Activated CD4-positive, alpha-beta T cell treated with anti-CD3 and anti-CD28 coated beads, Interleukin-2, amount 50 U/mL, for 48 hours (primary cell): ENCODE results near the gene POLE.

Source experiments
- DNase-seq, 2 experiments: peaks; one replicate each; pipeline ENCODE4 v3.0.0-alpha.2; 2020

Gene POLE

GRCh38 chr12:132625731-132626430 lies 61.3 kb downstream of the POLE start:
- DNase-seq, result no peak

DNA sequence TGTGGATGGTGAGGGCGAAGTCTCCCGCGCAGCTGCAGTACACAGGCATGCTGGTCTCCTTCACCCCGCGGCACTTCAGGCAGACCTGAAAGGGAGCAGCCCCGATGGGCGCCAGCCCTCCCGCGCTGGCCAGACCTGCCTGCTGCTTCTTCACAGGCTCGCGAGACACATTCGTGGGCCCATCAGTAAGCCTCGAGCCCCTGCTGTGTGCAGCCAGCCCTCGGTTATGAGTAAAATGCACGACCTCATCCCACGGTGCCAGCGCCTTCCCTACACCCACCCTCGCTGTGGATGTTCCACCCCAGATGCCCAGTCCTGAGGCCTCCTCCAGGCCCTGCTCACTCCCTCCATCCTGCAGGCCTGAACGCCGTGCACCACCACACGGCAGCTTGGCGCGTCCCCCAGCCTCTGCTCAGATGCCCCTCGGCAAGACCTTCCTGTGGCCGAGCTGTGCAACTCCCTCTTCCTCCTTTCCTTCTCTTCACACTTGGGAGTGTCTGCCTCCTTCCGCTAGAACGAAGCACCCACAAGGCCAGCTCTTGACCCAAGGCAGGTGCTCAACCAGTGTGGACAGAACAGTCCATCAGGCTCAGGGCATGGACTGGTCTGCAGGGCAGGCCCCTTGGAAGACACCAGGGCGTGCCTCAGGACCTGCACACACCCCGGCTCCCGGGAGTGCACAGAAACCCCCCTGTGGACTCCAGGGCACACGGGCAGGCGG lies 62.1 kb downstream of the POLE start:
- no peak for DNase-seq

- no peak for DNase-seq
Observed at GRCh38 chr12:132624186-132624855, 62.8 kb downstream of the POLE start.

DNA sequence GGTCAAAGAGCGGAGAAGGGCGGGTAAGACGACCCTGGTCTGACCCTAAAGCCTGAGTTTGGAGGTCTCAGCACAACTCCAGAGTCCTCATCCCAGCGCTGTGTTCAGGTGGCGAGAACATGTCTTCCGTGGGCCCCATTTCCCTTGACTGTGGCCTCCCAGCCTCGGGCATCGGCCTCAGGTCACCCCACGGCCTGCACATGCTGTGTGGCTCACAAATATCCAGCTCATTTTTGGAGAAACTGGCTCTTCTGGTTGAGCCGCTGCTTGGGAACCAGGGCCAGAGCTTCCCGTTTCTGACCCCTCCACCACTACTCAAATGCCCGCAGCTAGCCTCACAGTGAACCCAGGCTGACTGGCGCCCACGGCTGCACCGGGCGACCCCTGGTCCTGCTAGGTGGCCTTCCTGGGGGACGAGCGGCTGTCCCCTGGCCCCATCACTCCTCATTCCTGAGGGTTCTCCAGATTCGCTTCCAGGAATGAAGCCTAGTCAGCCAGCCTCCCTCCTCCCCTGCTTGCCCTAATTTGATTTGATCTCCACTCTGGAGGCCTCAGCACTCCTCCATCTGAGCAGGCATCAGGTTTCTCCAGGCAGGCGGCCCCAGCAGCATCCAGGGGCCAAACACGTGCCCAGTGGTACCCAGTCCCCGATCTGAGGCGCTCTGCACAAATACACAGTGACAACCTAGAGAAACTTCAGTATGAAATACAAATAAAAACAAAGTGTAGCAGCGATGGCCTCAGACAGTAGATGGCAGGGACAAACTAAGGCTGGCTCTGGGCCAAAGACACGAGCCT lies 63.9 kb downstream of the POLE start:
- DNase-seq, result no peak

GRCh38 chr12:132622437-132623071 lies 64.6 kb downstream of the POLE start:
- no peak for DNase-seq

DNA sequence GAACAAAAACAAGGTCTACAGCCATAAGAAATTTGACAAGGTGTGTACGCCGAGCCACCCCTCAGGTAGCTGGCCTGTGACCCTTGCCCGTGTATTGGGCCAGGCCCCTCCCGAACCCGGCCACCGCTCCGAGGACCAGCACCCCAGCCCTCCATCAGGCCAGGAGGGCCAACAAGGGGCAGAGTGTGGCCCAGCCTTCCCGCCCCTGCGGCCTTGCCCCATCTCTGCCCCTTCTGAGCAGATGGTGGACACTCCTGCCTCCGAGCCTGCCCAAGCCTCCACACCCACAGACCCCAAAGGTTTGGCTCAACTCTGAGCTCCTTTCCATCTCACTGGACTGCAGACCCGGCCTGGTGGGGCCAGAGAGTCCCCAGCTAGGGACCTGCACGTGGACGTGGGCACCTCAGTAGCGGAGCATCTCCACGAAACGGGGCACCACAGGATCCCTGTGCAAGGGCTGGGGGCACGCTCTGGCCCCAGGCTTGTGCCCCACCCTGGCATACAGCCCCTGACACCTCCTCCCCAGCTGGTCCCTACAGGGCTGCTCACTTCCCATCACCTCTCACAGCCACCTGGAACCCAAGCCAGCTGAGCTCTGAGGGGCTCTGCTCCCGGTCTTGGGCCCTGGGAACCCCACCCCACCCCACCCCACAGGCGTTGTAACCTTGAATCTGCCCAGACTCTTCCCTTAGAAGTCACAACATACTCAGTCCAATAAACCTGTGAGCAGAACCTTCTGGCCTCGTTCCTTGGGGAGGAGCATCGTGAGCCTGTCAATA lies 65.3 kb downstream of the POLE start:
- no peak for DNase-seq

DNA sequence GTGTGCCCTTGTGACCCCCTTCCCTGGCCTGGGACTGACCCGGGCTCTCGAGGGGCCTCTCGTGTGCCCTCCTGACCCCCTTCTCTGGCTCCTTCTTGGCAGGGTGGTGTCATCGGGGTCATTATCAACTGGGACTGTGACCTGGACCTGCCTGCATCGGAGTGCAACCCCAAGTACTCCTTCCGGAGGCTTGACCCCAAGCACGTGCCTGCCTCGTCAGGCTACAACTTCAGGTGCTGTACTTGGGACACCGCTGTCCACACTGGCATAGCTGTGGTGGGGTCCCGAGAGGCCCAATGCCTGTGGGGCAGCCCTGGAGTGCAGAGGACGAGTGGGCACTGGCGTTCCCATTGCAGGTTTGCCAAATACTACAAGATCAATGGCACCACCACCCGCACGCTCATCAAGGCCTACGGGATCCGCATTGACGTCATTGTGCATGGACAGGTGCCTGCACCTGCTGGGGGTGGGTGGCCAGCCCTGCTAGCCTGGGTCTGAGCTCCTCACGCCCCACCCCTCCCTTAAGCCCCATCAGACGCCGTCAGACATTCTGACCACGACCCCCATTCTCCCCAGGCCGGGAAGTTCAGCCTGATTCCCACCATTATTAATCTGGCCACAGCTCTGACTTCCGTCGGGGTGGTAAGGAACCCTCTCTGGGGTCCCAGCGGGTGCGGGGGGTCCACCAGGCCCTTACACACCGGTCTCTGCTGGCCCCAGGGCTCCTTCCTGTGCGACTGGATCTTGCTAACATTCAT lies 66.1 kb downstream of the POLE start:
- no peak for DNase-seq

- no peak for DNase-seq
Observed at GRCh38 chr12:132620113-132620898, 66.8 kb downstream of the POLE start.

GRCh38 chr12:132619386-132620112 lies 67.6 kb downstream of the POLE start:
- no peak for DNase-seq

GRCh38 chr12:132619071-132619385 lies 68.1 kb downstream of the POLE start:
- DNase-seq, result no peak

- no peak for DNase-seq
Observed at GRCh38 chr12:132618683-132619043, 68.5 kb downstream of the POLE start, which contains the start of gene P2RX2. TSS of gene P2RX2 (plus strand) at chr12:132618776. CDS start at chr12:132618817, 41 bp downstream.

DNA sequence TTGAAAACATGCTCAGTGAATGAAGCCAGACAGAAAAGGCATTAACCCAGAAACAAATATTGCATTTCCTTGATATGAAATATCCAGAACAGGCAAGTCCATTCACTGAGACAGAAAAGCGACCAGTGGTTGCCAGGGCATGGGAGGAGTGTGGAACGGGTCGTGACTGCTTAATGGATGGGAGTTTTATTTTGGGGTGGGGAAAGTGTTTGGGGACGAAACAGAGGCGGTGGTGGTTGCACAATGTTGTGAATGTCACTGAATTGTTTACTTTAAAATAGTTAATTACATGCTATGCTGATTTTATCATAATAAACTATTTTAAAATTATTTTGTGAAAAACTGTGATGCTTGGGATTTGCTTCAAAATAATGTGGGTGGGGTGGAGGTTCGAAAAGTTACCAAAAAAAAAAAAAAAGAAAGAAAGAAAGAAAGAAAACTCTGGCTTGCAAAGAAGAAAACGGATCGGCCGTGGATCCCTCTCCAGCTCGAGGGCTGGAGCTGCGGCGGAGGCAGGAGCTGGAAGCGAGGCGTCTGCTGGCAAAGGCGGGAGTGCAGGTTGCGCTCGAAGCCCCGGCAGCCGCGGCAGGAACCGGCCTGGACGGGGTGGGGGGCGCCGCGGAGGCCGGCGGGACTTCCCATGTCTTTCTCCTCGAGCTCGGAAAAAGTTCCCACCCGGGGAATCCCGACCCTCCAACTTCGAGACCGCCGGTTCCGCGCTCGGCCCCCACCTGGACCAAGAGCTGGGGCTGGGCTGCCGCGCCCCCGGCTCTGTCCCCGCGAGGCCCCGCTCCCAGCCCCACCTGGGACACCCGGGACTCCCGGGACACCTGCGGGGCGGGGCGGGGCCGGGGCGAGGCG lies 69.1 kb downstream of the POLE start:
- no peak for DNase-seq

DNA sequence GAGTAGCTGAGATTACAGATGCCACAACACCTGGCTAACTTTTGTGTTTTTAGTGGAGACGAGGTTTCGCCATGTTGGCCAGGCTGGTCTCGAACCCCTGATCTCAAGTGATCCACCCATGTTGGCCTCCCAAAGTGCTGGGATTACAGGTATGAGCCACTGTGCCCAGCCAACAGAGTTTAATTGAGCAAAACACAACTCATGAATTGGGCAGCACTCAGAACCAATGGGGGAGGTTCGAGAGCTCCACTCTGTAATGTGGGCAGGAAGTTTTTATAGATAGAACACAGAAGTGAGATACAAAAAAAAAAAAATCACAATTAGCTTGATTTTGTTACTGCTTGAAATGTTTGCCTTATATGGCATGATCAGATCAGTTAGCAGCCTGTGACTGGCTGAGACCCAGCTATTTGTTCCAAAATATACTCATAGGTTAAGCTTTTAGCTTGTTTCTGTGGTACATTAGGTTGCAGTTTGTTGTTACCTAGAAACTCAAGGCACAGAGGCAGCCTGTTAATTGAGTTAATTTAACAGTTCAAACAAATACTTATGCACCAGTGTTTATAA lies 69.9 kb downstream of the POLE start:
- DNase-seq, result no peak

GRCh38 chr12:132615579-132616038 lies 71.5 kb downstream of the POLE start:
- no peak for DNase-seq

- peak; percentile 83 to 86 for DNase-seq
Observed at GRCh38 chr12:132614861-132615578, 72.1 kb downstream of the POLE start.

DNA sequence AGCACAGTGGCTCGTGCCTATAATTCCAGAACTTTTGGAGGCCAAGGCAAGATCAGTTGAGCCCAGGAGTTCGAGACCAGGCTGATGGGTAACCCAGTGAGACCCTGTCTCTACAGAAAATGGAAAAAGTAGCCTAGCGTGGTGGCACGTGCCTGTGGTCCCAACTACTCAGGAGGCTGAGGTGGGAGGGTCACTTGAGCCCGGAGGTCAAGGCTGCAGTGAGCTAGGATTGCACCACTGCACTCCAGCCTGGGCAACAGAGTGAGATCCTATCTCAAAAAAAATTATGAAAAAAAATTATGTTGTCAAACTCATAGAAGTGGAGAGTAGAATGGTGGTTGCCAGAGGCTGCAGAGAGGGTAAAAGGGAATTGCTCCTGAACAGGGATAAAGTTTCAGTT lies 73.1 kb downstream of the POLE start:
- no peak for DNase-seq

DNA sequence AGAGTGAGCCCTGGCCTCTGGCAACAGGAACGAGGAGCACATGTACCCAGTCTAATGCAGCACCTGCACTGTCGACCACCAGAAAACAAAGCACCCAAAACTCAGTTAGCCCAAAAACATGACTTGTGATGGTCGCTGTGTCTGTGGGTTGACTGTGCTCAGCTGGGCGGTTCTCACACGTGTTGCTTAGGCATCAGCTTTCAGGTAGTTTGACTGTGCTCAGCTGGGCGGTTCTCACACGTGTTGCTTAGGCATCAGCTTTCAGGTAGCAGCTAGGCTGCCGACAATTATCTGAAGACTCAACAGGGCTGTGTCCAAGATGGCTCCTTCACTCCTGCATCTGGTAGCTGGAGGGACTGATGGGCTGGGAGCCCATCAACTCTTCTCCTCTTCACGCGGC lies 75.5 kb downstream of the POLE start:
- no peak for DNase-seq
